Measurements from ENCODE around the gene SCARF2. TPM values are rescaled to one million over a fixed set of nuclear protein-coding genes. Genes with fewer than 3 reads are reported as not detected.

Gene SCARF2
- total and polyA plus RNA-seq, 2 of the 8 experiments (the other 6 are each of a cell fraction or from before 2014, with no cell fraction given) = 4.2 to 9.8 TPM

- WGBS, 2 experiments (ENCODE audit: extremely low coverage in 1 of 2, insufficient coverage in 1 of 2, insufficient read length in 1 of 2, insufficient replicate concordance in 2 of 2, low coverage in 1 of 2, low lambda C conversion rate in 2 of 2, missing lambda C conversion rate in 1 of 2) = 88% methylated on average over 9 of the region's 9 CpGs; no CpG with 5 or more reads in 1 of the 2 experiments
- no peak overlapping the region for H3K4me2 ChIP-seq (ENCODE audit: insufficient read depth in 1 of 2, low read depth in 2 of 2, low read length in 2 of 2)
- no peak overlapping the region for H3K27ac ChIP-seq (ENCODE audit: low read depth, low read length)
- POLR2A ChIA-PET (ENCODE audit: partially characterized antibody) = no interaction called here
- no peak overlapping the region for H2BK20ac ChIP-seq (ENCODE audit: low read length)
- no peak overlapping the region for H2BK5ac ChIP-seq (ENCODE audit: low read depth, low read length)
- H3K4me1 ChIP-seq (replicated peaks in 1 of 4; ENCODE audit: control insufficient read depth in 3 of 4, insufficient read depth in 4 of 4, low read length in 3 of 4) = no peaks in the 10 kb centered on the region
- TF ChIP-seq TAF7 (optimal IDR thresholded peaks at IDR 0.05; ENCODE audit: borderline replicate concordance, low read depth, low read length) (no peak), SUZ12 (IDR thresholded peaks at IDR 0.05; ENCODE audit: low read length) (no peak)
- H3K56ac ChIP-seq (replicated peaks; ENCODE audit: insufficient read length, low read depth, low read length) = no peak overlapping the region
- no peak overlapping the region for H4K91ac ChIP-seq (replicated peaks; ENCODE audit: insufficient read length, low read length)
- CTCF ChIA-PET (ENCODE audit: partially characterized antibody) = interaction anchor here (1.4 kb wide), 1 partner anchor 53 kb away, joined by 4 read pairs; no protein-coding TSS in a partner anchor
- H3K18ac ChIP-seq (ENCODE audit: extremely low read depth, low read length) = no peak overlapping the region
- no peaks in the 10 kb centered on the region for H3K79me2 ChIP-seq (ENCODE audit: control insufficient read depth in 1 of 2, insufficient read depth in 2 of 2, low read length in 2 of 2)
- no peaks in the 10 kb centered on the region for H3K36me3 ChIP-seq (ENCODE audit: control insufficient read depth in 2 of 4, insufficient read depth in 4 of 4, low read length in 3 of 4)
- no peak overlapping the region; a peak in 1 of 7 replicates for H3K9ac ChIP-seq (replicated peaks in 1 of 4; ENCODE audit: extremely low read depth in 1 of 4, low read depth in 3 of 4, low read length in 3 of 4)
- no peak overlapping the region for H3K4ac ChIP-seq (replicated peaks; ENCODE audit: insufficient read length, low read depth, low read length)
- no peaks in the 10 kb centered on the region; the same call in 1 of the 2 replicates for H3K23me2 ChIP-seq (ENCODE audit: low read depth, low read length)
- no peaks in the 10 kb centered on the region for H3K27me3 ChIP-seq (replicated peaks in 1 of 4; ENCODE audit: control insufficient read depth in 3 of 4, extremely low read depth in 1 of 4, insufficient read depth in 3 of 4, low read length in 3 of 4)
- no peak overlapping the region for H2BK12ac ChIP-seq (ENCODE audit: low read depth, low read length)
- H2BK15ac ChIP-seq (ENCODE audit: low read length) = no peak overlapping the region
- no peak overlapping the region for H4K8ac ChIP-seq (ENCODE audit: extremely low read depth, insufficient read depth, low read length)
- H3K79me1 ChIP-seq (ENCODE audit: low read depth, low read length) = no peaks in the 10 kb centered on the region
- peaks cover 0 to 3% of the 10 kb centered on the region in 2 experiments; a peak in 1 of 4 replicates for H3K9me3 ChIP-seq (ENCODE audit: insufficient read depth in 2 of 2, low read depth in 1 of 2, low read length in 1 of 2)
- H4K20me1 ChIP-seq (replicated peaks in 1 of 2; ENCODE audit: control insufficient read depth in 1 of 2, insufficient read depth in 2 of 2, low read length in 2 of 2) = no peaks in the 10 kb centered on the region
- H3K4me3 ChIP-seq (ENCODE audit: extremely low read depth in 1 of 4, insufficient read depth in 2 of 4, low read depth in 3 of 4, low read length in 4 of 4) = no peak overlapping the region
- H2AK5ac ChIP-seq (ENCODE audit: low read depth, low read length) = no peak overlapping the region
- no peak overlapping the region for H3K14ac ChIP-seq (ENCODE audit: insufficient read length)
- no peak overlapping the region for H2BK120ac ChIP-seq (replicated peaks; ENCODE audit: low read depth, low read length)
- H2AFZ ChIP-seq (ENCODE audit: low read length) = no peak overlapping the region
- no peak overlapping the region for H3K23ac ChIP-seq (ENCODE audit: insufficient read length)
- no peak for FAIRE-seq
- H4K5ac ChIP-seq (ENCODE audit: insufficient read length, low read depth, low read length) = no peak overlapping the region
- no peak for DNase-seq (ENCODE audit: low read depth in 1 of 2, low spot score in 2 of 2)
Measured at GRCh38 chr22:20471126-20471833, 33.7 kb upstream of the SCARF2 start.
